ENCODE measurements around the gene PCDHGB6.
"Not testable (repeated sequence)": the region's sequence is repeated elsewhere in the genome, so short reads cannot be mapped to it uniquely, and the experiment has no call there.

The PCDHGB6 gene

GRCh38 chr5:141375444-141376155 is 32.2 kb upstream of the PCDHGB6 start:
- Mint-ChIP-seq H3K9me3 (peaks cover 29% of the 10 kb centered on the region), H3K27me3 (peaks cover 56% of the 10 kb centered on the region)
- H3K36me3 Mint-ChIP-seq, H3K27ac Mint-ChIP-seq, H3K4me1 Mint-ChIP-seq, CTCF ChIA-PET, DNase-seq, H3K4me3 Mint-ChIP-seq: not testable (repeated sequence)

- Mint-ChIP-seq H3K27ac (no peak within 1 kb of the TSS), H3K4me3 (peak within 1 kb of the TSS; percentile 54), H3K27me3 (peaks cover 43% of the 10 kb centered on the region), H3K4me1 (no peaks in the 10 kb centered on the region), H3K36me3 (no peaks in the 10 kb centered on the region), H3K9me3 (peaks cover 14% of the 10 kb centered on the region)
- CTCF ChIA-PET: interaction anchor here (1.1 kb wide), 1 partner anchor 38 kb away, joined by 3 read pairs; the partner anchor contains the start of gene PCDHGA11
- no peak for DNase-seq
Measured at GRCh38 chr5:141382469-141383294, 25.1 kb upstream of the PCDHGB6 start, which contains the start of gene PCDHGA7. PCDHGA7 (plus strand) TSS chr5:141382742; CDS start chr5:141382900, 158 bp downstream.

DNA sequence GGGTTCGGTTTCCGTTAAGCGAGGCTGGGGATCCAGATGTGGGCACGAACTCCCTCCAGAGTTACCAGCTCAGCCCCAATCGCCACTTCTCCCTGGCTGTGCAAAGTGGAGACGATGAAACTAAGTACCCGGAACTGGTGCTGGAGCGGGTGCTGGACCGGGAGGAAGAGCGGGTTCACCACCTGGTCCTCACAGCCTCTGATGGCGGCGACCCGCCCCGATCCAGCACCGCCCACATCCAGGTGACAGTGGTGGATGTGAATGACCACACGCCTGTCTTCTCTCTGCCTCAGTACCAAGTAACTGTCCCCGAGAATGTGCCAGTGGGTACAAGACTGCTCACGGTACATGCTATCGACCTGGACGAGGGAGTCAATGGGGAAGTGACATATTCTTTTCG is 24.5 kb upstream of the PCDHGB6 start:
- no peak overlapping the region for H3K27ac Mint-ChIP-seq
- H3K36me3 Mint-ChIP-seq: peaks cover under 1% of the 10 kb centered on the region
- H3K27me3 Mint-ChIP-seq: peaks cover 46% of the 10 kb centered on the region
- peaks cover 14% of the 10 kb centered on the region for H3K9me3 Mint-ChIP-seq
- no peaks in the 10 kb centered on the region for H3K4me1 Mint-ChIP-seq
- no peak overlapping the region for H3K4me3 Mint-ChIP-seq
- no peak for DNase-seq
- CTCF ChIA-PET: interaction anchor here (1.1 kb wide), 1 partner anchor 37 kb away, joined by 3 read pairs; the partner anchor contains the start of gene PCDHGA11

GRCh38 chr5:141384471-141385267 is 23.2 kb upstream of the PCDHGB6 start:
- Mint-ChIP-seq H3K27me3 (peaks cover 58% of the 10 kb centered on the region), H3K4me1 (no peaks in the 10 kb centered on the region), H3K9me3 (peaks cover 22% of the 10 kb centered on the region), H3K27ac (no peak overlapping the region), H3K4me3 (no peak overlapping the region), H3K36me3 (peaks cover 3% of the 10 kb centered on the region)
- CTCF ChIA-PET: no interaction called here
- no peak for DNase-seq

DNA sequence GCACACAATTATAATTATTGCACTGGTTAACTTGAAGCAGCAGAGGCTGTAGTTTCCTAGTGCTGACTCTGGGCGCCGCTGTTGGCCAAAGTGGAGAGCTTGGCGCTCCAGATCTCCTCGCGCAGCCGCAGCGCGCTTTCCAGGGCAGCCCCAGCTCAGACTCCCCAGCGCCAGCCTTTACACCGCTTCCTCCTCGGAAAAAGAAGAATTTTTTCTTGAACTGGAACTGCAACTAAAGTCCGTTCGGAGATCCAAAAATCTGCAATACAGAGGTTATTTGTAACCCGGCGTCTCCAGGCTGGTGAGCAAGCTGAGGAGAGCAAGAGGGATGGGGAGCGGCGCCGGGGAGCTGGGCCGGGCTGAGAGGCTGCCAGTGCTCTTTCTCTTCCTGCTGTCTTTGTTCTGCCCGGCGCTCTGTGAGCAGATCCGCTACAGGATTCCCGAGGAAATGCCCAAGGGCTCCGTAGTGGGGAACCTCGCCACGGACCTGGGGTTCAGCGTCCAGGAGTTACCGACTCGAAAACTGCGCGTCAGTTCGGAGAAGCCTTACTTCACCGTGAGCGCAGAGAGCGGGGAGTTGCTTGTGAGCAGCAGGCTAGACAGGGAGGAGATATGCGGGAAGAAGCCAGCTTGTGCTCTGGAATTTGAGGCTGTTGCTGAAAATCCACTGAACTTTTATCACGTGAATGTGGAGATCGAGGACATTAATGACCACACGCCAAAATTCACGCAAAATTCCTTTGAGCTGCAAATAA is 20.1 kb upstream of the PCDHGB6 start, which contains the start of gene PCDHGB4:
PCDHGB4 (plus strand) TSS at position 142 of the 755 bp plus-strand sequence; CDS start at position 329, 187 bp downstream.
- peak within 1 kb of the TSS; percentile 46 for H3K27ac Mint-ChIP-seq
- H3K36me3 Mint-ChIP-seq, H3K4me1 Mint-ChIP-seq: not testable (repeated sequence)
- DNase-seq: peak; percentile 43
- peak within 1 kb of the TSS; percentile 31 for H3K4me3 Mint-ChIP-seq
- peaks cover 49% of the 10 kb centered on the region for H3K27me3 Mint-ChIP-seq
- CTCF ChIA-PET: interaction anchor here (1.1 to 2.0 kb wide), 3 partner anchors 18 to 123 kb away, joined by 3 to 5 read pairs (median 4); partner anchors contain the start of genes PCDHGA12 and PCDHGB3
- peaks cover 29% of the 10 kb centered on the region for H3K9me3 Mint-ChIP-seq

GRCh38 chr5:141388661-141389060 is 19.2 kb upstream of the PCDHGB6 start:
- Mint-ChIP-seq H3K36me3 (peaks cover 10% of the 10 kb centered on the region), H3K4me3 (no peak overlapping the region), H3K27me3 (peaks cover 49% of the 10 kb centered on the region), H3K27ac (peak overlapping the region; percentile 46), H3K4me1 (no peaks in the 10 kb centered on the region), H3K9me3 (peaks cover 30% of the 10 kb centered on the region)
- DNase-seq: no peak
- CTCF ChIA-PET: no interaction called here

DNA sequence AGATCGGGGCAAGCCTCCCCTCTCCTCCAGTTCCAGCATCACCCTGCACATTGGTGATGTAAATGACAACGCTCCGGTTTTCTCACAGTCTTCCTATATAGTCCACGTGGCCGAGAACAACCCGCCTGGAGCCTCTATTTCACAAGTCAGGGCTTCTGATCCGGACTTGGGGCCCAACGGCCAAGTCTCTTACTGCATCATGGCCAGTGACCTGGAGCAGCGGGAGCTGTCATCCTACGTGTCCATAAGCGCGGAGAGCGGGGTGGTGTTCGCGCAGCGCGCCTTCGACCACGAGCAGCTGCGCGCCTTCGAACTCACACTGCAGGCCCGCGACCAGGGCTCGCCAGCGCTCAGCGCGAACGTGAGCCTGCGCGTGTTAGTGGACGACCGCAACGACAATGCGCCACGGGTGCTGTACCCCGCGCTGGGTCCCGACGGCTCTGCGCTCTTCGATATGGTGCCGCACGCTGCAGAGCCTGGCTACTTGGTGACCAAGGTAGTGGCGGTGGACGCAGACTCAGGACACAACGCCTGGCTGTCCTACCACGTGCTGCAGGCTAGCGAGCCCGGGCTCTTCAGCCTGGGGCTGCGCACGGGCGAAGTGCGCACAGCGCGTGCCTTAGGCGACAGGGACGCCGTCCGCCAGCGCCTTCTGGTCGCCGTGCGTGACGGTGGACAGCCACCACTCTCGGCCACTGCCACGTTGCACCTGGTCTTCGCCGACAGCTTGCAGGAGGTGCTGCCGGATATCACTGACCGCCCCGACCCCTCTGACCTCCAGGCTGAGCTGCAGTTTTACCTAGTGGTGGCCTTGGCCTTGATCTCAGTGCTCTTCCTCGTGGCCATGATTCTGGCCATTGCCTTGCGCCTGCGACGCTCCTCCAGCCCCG is 18.4 kb upstream of the PCDHGB6 start:
- Mint-ChIP-seq H3K9me3 (peaks cover 30% of the 10 kb centered on the region), H3K36me3 (peaks cover 11% of the 10 kb centered on the region), H3K4me1 (no peaks in the 10 kb centered on the region), H3K4me3 (peak overlapping the region; percentile 1), H3K27me3 (peaks cover 53% of the 10 kb centered on the region), H3K27ac (no peak overlapping the region)
- DNase-seq: no peak
- CTCF ChIA-PET: interaction anchor here (1.2 to 2.4 kb wide), 2 partner anchors 23 to 41 kb away, joined by 4 to 8 read pairs; partner anchors contain the start of genes PCDHGA10 and PCDHGA12

DNA sequence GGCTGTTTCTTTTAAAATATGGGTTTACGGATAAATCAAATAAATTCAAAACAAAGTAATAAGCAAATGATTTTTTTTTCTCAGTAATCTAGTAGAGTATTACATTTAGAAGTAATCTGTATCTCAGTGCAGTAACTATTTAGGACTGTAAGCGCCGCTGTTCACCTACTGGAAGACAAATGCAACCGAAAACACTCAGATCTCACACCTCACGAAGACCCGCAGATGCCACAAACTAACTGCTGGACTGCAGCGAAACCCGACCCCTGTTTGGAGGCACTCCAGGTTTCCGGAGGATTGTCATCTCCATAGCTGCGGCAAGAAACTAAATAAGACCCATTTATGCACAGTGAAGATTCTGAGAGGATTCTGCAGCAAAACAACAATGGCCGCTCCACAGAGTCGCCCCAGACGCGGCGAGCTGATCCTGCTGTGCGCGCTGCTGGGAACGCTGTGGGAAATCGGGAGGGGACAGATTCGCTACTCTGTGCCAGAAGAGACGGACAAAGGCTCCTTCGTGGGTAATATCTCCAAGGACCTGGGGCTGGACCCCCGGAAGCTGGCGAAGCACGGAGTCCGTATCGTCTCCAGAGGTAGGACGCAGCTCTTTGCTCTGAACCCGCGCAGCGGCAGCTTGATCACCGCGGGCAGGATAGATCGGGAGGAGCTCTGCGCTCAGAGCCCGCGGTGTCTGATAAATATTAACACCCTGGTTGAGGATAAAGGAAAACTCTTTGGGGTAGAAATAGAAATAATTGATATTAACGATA is 15.2 kb upstream of the PCDHGB6 start, which contains the start of gene PCDHGA8:
PCDHGA8 (plus strand) TSS at position 205 of the 770 bp plus-strand sequence; CDS start at position 386, 181 bp downstream.
- Mint-ChIP-seq H3K27me3 (peaks cover 55% of the 10 kb centered on the region), H3K9me3 (peaks cover 38% of the 10 kb centered on the region), H3K4me1 (no peaks in the 10 kb centered on the region), H3K36me3 (peaks cover 11% of the 10 kb centered on the region), H3K4me3 (no peak within 1 kb of the TSS), H3K27ac (no peak within 1 kb of the TSS)
- DNase-seq: no peak
- CTCF ChIA-PET: interaction anchor here (2.1 kb wide), 1 partner anchor 28 kb away, joined by 6 read pairs; the partner anchor contains the start of gene PCDHGA11

- CTCF ChIA-PET: no interaction called here
- H3K27me3 Mint-ChIP-seq: peaks cover 55% of the 10 kb centered on the region
- peaks cover 38% of the 10 kb centered on the region for H3K9me3 Mint-ChIP-seq
- peaks cover 11% of the 10 kb centered on the region for H3K36me3 Mint-ChIP-seq
- no peak overlapping the region for H3K4me3 Mint-ChIP-seq
- DNase-seq: no peak
- H3K27ac Mint-ChIP-seq: no peak overlapping the region
- no peaks in the 10 kb centered on the region for H3K4me1 Mint-ChIP-seq
Measured at GRCh38 chr5:141393267-141393666, 14.6 kb upstream of the PCDHGB6 start.

GRCh38 chr5:141394401-141395187 is 13.2 kb upstream of the PCDHGB6 start:
- DNase-seq, H3K4me3 Mint-ChIP-seq, H3K4me1 Mint-ChIP-seq, H3K27ac Mint-ChIP-seq: not testable (repeated sequence)
- CTCF ChIA-PET: interaction anchor here (0.9 to 1.7 kb wide), 2 partner anchors 22 to 26 kb away, joined by 3 to 6 read pairs; partner anchors contain the start of gene PCDHGA11
- Mint-ChIP-seq H3K9me3 (peaks cover 37% of the 10 kb centered on the region), H3K36me3 (peaks cover 11% of the 10 kb centered on the region), H3K27me3 (peaks cover 56% of the 10 kb centered on the region)

All from activated naive CD4-positive, alpha-beta T cell treated with anti-CD3 and anti-CD28 coated beads, Interleukin-2, amount 10 ng/mL, durations not matched to agents 7 days and 5 days (primary cell).